ENCODE measurements around the gene NCAN.

GRCh38 chr19:19193926-19194325, 17.8 kb upstream of the NCAN start:
- no peak for TF ChIP-seq CTCF (IDR thresholded peaks at IDR 0.05)
- no peak for TF ChIP-seq POLR2AphosphoS5 (IDR thresholded peaks at IDR 0.05; ENCODE audit: low read depth, low read length)
- no peak for TF ChIP-seq SIN3A (IDR thresholded peaks at IDR 0.05; ENCODE audit: borderline replicate concordance, insufficient read depth, low read depth, low read length)
